A673 (cell line): ENCODE data around the gene HYAL3. TPM values are rescaled to one million over a fixed set of nuclear protein-coding genes. Genes with fewer than 3 reads are reported as not detected.
A peak's percentile ranks its signal among the peaks of the same experiment; 100 is the strongest.

Experiments
- BruUV-seq: library from RNA; stranded (reverse); fragments of 400-500 nt; replicated peaks from 2 replicates; lab custom pipeline; 2021; lab: Mats Ljungman, UMichigan
- CTCF ChIA-PET: fragments of 300-600 bp; sonication (Branson Sonifier 250); formaldehyde crosslinking; loops from one replicate; lab custom pipeline; 2022; ENCODE audit warnings: antibody characterized with exemption; lab: Charles Lee
- POLR2A ChIA-PET: fragments of 300-600 bp; sonication (Branson Sonifier 250); formaldehyde crosslinking; loops from one replicate; lab custom pipeline; 2022; ENCODE audit warnings: antibody characterized with exemption; ENCODE audit not compliant: low non-redundant PET; lab: Charles Lee
- DNase-seq: peaks from one replicate; pipeline ENCODE4 v3.0.0-alpha.2; 2015; ENCODE audit warnings: low spot score
- H3K27ac ChIP-seq: fragments of 200-600 bp; sonication (generic); 2 replicates; pipeline ENCODE4 v1.5.1; 2016; ENCODE audit warnings: mixed run types, low read depth, mild to moderate bottlenecking, mixed read lengths, antibody characterized with exemption, low read length; ENCODE audit not compliant: poor library complexity, severe bottlenecking
- H3K27me3 ChIP-seq: fragments of 200-600 bp; sonication (generic); replicated peaks from 2 replicates; pipeline ENCODE4 v1.6.1; 2017; ENCODE audit warnings: mixed run types, low read depth, mild to moderate bottlenecking, mixed read lengths, antibody characterized with exemption, low read length; ENCODE audit not compliant: insufficient read depth, poor library complexity
- H3K36me3 ChIP-seq: fragments of 200-600 bp; sonication (generic); 2 replicates; pipeline ENCODE4 v1.6.1; 2016; ENCODE audit warnings: mixed run types, mild to moderate bottlenecking, mixed read lengths, antibody characterized with exemption, low read length; ENCODE audit not compliant: insufficient read depth, poor library complexity, severe bottlenecking
- H3K4me1 ChIP-seq: fragments of 200-600 bp; sonication (generic); 2 replicates; pipeline ENCODE4 v1.6.1; 2017; ENCODE audit warnings: mixed run types, mild to moderate bottlenecking, mixed read lengths, antibody characterized with exemption, low read length; ENCODE audit not compliant: insufficient read depth, poor library complexity, severe bottlenecking
- H3K4me3 ChIP-seq: fragments of 200-600 bp; sonication (generic); 2 replicates; pipeline ENCODE4 v1.5.1; 2016; ENCODE audit warnings: low read depth, mixed run types, mild to moderate bottlenecking, mixed read lengths, low read length; ENCODE audit not compliant: poor library complexity, severe bottlenecking
- H3K9me3 ChIP-seq: fragments of 200-600 bp; sonication (generic); 2 replicates; pipeline ENCODE4 v1.6.1; 2016; ENCODE audit warnings: mixed run types, low read depth, mild to moderate bottlenecking, mixed read lengths, antibody characterized with exemption, low read length; ENCODE audit not compliant: poor library complexity, severe bottlenecking
- EZH2 ChIP-seq: fragments of 200-600 bp; sonication (generic); IDR thresholded peaks from 2 replicates; pipeline ENCODE4 v1.6.1; 2017; ENCODE audit warnings: borderline replicate concordance, low read depth, mild to moderate bottlenecking, mixed read lengths, antibody characterized with exemption, low read length; ENCODE audit not compliant: poor library complexity, severe bottlenecking
- intact Hi-C: fragments of 100-400 bp; cut with micrococcal nuclease; formaldehyde crosslinking; loops from one replicate; pipeline ENCODE4 v1.10.0; 2022; ENCODE audit not compliant: unreplicated experiment
- total RNA-seq: library from RNA; stranded (reverse); gene quantifications from 2 replicates; pipeline ENCODE4 v1.2.3, GENCODE V29; 2021
- TF ChIP-seq, protein P1 (sequence below): fragments of 300-800, 200-600 bp; sonication (generic); conservative IDR thresholded peaks from 2 replicates; pipeline ENCODE4 v1.5.1; 2017; ENCODE audit warnings: low read depth, mild to moderate bottlenecking, antibody characterized with exemption, low read length, moderate library complexity, mixed read lengths

HYAL3 gene
- total RNA-seq, 1 experiment from 2014 or later = 3.0 TPM

DNA sequence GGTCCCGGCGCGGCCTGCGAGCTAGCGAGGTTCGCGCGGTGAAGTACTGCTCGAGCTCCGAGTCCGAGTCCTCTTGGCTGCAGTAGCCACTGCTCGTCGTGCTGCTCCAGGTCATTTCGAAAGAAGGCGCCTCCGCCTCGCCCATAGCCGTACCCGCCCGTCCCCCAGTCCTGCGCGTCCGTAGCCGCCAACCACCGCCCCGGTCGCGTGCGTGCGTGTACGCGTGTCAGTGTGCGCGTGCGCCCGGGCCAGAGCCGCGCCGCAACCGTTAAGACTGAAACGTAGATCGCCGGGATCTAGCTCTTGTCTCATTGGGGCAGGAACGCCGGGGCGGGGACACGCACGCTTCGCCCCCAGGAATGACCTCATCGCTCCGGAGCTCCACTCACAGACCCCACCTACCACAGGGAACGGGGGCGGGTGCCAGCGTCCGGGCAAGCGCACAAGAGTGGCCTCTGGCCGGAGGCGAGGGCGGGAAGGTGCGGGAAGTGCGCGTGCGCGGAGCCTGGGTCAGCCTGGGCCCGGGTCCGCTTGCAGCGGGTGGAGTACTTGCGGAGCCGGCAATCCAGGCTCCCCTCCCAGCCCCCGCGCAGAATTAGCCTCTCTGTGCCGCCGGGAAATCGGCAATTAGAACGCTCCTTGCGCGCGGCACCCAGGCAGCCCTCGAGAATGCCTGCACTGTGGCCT, 38.1 kb upstream of the HYAL3 start:
- H3K9me3 ChIP-seq = no peaks in the 10 kb centered on the region
- ChIA-PET POLR2A (interaction anchor here (1.1 kb wide), 1 partner anchor 9 kb away, joined by 4 read pairs; the partner anchor contains the start of gene TUSC2), CTCF (interaction anchor here (0.5 to 1.5 kb wide), 3 partner anchors 9 to 1052 kb away, joined by 4 to 6 read pairs (median 4); partner anchors contain the start of gene TUSC2)
- DNase-seq = peak; percentile 95
- peak overlapping the region; percentile 90 for H3K27ac ChIP-seq
- H3K4me1 ChIP-seq = no peaks in the 10 kb centered on the region
- intact Hi-C loops = no loop called here
- BruUV-seq = no TSS peak
- TF ChIP-seq, protein P1, sequence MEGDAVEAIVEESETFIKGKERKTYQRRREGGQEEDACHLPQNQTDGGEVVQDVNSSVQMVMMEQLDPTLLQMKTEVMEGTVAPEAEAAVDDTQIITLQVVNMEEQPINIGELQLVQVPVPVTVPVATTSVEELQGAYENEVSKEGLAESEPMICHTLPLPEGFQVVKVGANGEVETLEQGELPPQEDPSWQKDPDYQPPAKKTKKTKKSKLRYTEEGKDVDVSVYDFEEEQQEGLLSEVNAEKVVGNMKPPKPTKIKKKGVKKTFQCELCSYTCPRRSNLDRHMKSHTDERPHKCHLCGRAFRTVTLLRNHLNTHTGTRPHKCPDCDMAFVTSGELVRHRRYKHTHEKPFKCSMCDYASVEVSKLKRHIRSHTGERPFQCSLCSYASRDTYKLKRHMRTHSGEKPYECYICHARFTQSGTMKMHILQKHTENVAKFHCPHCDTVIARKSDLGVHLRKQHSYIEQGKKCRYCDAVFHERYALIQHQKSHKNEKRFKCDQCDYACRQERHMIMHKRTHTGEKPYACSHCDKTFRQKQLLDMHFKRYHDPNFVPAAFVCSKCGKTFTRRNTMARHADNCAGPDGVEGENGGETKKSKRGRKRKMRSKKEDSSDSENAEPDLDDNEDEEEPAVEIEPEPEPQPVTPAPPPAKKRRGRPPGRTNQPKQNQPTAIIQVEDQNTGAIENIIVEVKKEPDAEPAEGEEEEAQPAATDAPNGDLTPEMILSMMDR = no peak
- no peak for TF ChIP-seq EZH2
- H3K36me3 ChIP-seq = no peaks in the 10 kb centered on the region
- H3K4me3 ChIP-seq = peak overlapping the region; percentile 82
- H3K27me3 ChIP-seq = no peaks in the 10 kb centered on the region

DNA sequence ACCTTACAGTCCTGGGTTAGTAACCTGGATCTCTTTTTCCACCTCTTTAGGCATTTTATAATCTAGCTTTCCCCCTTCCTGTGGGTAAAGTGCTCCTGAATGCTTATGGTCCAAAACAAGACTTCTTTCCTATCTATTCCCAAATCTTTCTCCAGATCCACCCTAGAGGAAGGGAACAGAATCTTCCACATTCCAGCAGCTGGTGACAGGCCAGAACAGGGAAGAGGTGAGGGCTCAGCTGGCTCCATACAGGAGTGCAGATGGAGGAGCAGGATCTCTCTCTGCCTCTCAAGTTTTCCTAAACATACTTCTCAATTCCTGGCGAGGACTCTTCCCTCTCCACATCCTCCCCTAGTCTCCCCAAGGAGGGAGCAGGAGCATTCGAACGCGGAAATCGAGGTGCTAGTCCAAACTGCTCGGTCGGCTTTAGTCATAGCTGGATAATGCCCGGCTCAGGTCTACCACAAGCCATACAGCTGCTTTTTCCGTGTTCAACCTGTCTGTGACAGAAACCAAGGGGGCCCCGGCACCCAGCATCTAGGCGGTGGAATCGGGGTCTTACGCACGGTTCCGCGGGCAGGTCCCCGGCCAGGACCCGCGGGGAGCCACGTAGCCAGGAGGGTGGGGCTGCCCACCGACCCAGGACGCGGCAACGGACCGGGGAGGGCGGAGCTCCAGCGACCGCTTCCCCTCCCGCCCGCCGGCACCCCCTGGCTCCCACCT, 37.4 kb upstream of the HYAL3 start:
- no peak for DNase-seq
- CTCF ChIA-PET = interaction anchor here (0.5 to 1.5 kb wide), 3 partner anchors 8 to 1053 kb away, joined by 4 to 6 read pairs (median 4); partner anchors contain the start of gene TUSC2
- Histone ChIP-seq H3K36me3 (peaks cover 5% of the 10 kb centered on the region), H3K4me1 (no peaks in the 10 kb centered on the region), H3K4me3 (peak overlapping the region; percentile 82), H3K27me3 (no peaks in the 10 kb centered on the region), H3K9me3 (no peaks in the 10 kb centered on the region), H3K27ac (peak overlapping the region; percentile 90)
- intact Hi-C loops = no loop called here
- TF ChIP-seq, protein P1 = no peak
- TF ChIP-seq EZH2 = no peak
- BruUV-seq = TSS peak; percentile 64
- POLR2A ChIA-PET = interaction anchor here (1.1 kb wide), 1 partner anchor 8 kb away, joined by 4 read pairs; the partner anchor contains the start of gene TUSC2

DNA sequence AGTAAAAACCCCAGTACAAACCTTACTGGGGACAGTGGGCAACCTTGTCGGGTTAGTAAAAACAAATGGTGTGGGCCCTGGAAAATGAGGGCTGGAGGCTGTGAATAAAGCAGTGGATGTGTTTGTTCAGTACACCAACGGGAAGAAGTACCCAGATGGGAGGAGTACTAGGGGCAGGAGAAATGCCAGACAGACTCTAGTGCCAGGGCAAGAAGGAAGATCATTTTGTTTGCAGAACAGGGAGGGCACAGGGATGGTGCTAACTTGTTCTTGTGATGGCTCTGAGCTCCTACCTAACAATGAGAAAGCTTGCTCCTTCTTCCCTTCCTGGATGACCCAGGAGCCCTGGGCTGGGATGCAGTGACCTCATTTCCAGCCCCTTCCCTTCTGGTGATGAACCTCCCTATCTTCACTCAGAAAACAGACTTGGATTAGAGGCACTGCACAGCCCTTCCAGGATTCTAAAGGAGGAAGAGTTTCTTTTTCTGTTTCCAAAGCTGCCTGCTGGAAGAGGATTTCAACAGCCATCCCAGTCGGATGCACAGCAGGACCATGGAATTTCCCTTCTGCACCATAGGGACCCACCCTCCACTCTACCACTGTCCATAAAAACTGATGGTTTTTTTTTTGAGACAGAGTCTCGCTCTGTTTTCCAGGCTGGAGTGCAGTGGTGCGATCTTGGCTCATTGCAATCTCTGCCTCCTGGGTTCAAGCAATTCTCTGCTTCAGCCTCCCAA, 35.3 kb upstream of the HYAL3 start:
- DNase-seq = no peak
- Histone ChIP-seq H3K9me3 (no peaks in the 10 kb centered on the region), H3K27ac (no peak overlapping the region), H3K36me3 (peaks cover 16% of the 10 kb centered on the region), H3K4me1 (no peaks in the 10 kb centered on the region), H3K4me3 (no peak overlapping the region), H3K27me3 (no peaks in the 10 kb centered on the region)
- no TSS peak for BruUV-seq
- intact Hi-C loops = no loop called here
- ChIA-PET POLR2A (no interaction called here), CTCF (no interaction called here)
- TF ChIP-seq, protein P1 = no peak
- TF ChIP-seq EZH2 = no peak
